A549 treated with AZD2906 at 1 μM for 4 hours (cell line): ENCODE results near the gene CYLD. TPM values are rescaled to one million over a fixed set of nuclear protein-coding genes. Genes with fewer than 3 reads are reported as not detected.

Experiments
- total RNA-seq: library from RNA; stranded (reverse); fragments of 200-300 nt; extraction: Qiagen RNA extraction; gene quantifications from 5 replicates; pipeline ENCODE4 v1.2.3, GENCODE V29; 2022

CYLD gene
- total RNA-seq = 10.2 to 16.6 TPM (median 11.4 TPM) in 5 replicates

GRCh38 chr16:50741781-50742575, at the start of gene CYLD:
CYLD (plus strand) TSS chr16:50742086; CDS start chr16:50749699, 7,613 bp downstream.

GRCh38 chr16:50692999-50693781, 48.7 kb upstream of the CYLD start, which contains the start of gene NOD2:
NOD2 (plus strand) TSS chr16:50693606; CDS start chr16:50699496, 5,890 bp downstream.

Other genes starting within 250 kb of the CYLD start
- gene NKD1, start 193.7 kb upstream of the CYLD start, total RNA-seq = 0.20 to 0.65 TPM (median 0.30 TPM) in 5 replicates
- not detected in 5 replicates for gene SNX20, start 60.8 kb upstream of the CYLD start, total RNA-seq
- gene NOD2, start 48.5 kb upstream of the CYLD start, total RNA-seq = 0.02 TPM in 1 of 5 replicates, not detected in the others